AG04449 (cell line): ENCODE results near the gene ARID1B.

ENCODE experiments used
- CTCF ChIA-PET: fragments of 350-600 bp; formaldehyde crosslinking; extraction: SDS; loops from one replicate; lab custom pipeline; 2021; ENCODE audit warnings: antibody characterized with exemption; lab: Yijun Ruan, JAX
- POLR2A ChIA-PET: fragments of 400-600, 350-600 bp; formaldehyde crosslinking; extraction: SDS; loops from one replicate; lab custom pipeline; 2020; ENCODE audit warnings: antibody characterized with exemption, inconsistent platforms; lab: Yijun Ruan, JAX
- DNase-seq: peaks from one replicate; pipeline ENCODE4 v3.0.0-alpha.2; 2010; ENCODE audit warnings: low read depth, low spot score
- H3K4me3 ChIP-seq: 2 replicates; pipeline ENCODE4 v1.5.1; 2011; ENCODE audit warnings: low read depth, mild to moderate bottlenecking, control low read depth, low read length
- CTCF ChIP-seq: IDR thresholded peaks from one replicate; pipeline ENCODE4 v1.5.1; 2011; ENCODE audit warnings: mild to moderate bottlenecking, moderate library complexity, low read length, control low read depth, inconsistent platforms; ENCODE audit not compliant: insufficient read depth; ENCODE audit errors: missing control alignments

ARID1B gene

DNA sequence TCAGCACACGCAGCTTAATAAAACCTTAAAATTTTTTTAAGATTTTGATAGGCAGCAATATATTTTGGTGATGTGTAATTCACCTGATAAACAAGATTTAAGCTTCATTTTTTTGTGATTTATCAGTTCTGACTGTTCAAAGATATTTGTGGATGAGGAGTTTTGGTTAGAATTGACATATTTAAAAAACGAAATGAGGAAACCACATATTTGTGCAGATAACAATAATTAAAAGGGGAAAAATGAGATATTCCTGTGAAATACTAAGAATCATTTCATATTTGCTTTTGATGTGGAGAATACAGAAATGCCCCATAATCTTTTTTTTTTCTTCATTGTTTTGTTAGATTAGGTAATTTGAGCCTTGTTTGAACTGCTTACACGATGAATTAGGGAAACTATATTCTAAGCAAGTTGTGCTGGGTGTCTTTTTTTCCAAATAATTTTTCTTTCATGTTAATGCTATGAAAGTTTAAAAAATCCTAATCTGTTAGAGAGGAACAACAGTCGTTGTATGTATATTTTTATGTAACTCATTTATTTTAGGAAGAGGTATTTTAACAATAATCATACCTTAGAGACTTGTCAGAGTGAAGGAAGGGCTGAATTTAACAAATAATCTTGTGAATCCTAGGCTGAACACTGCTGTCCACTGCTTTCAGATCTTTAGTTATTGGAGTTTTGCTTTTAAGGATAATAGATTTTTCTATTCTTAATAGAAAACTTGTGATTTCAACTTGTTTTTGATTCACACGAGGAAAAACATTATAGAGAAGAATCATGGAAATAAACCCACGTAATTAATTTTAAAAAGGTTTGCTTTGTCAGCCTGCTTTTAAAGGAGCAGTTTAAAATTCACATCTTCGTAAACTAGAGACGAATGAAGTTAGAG, 4.0 kb downstream of the ARID1B start:
- DNase-seq, result no peak
- POLR2A ChIA-PET, result no interaction called here
- CTCF ChIA-PET, result interaction anchor here (0.7 to 1.2 kb wide), 5 partner anchors 168 to 403 kb away, joined by 3 to 5 read pairs (median 4); no protein-coding TSS in a partner anchor

GRCh38 chr6:156781861-156782631, 4.9 kb downstream of the ARID1B start:
- peak overlapping the region; percentile 43 for H3K4me3 ChIP-seq
- TF ChIP-seq CTCF, result no peak

More for the DNA sequence above, 4.0 kb downstream of the ARID1B start:
- no peak for TF ChIP-seq CTCF
- peak overlapping the region; percentile 77 for H3K4me3 ChIP-seq

GRCh38 chr6:156782691-156783320, 5.6 kb downstream of the ARID1B start:
- no peak for DNase-seq
- TF ChIP-seq CTCF, result no peak
- ChIA-PET POLR2A (no interaction called here), CTCF (interaction anchor here (1.8 kb wide), 1 partner anchor 9 kb away, joined by 8 read pairs; no protein-coding TSS in a partner anchor)
- H3K4me3 ChIP-seq, result peak overlapping the region; percentile 43

More at GRCh38 chr6:156781861-156782631, 4.9 kb downstream of the ARID1B start:
- no peak for DNase-seq
- ChIA-PET POLR2A (no interaction called here), CTCF (interaction anchor here (1.8 kb wide), 1 partner anchor 10 kb away, joined by 8 read pairs; no protein-coding TSS in a partner anchor)

DNA sequence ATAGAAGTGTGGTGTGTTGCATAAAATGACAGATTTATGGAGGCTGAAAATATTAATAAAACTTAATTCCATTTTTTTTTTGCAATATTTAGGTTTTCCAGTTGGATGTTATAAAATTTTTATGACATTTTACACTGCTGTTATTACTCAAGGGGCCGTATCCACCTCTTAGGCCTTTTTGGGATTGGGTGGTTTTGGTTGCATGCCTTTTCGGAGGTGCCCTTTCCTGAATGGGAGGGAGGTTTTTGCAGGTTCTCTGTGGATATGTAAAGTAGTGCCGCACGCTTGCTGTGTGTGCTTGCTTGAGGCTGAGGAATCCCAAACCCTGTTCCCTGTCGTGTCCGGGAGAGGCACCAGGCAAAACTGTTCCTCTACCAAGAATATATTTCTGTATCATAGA, 6.8 kb downstream of the ARID1B start:
- CTCF ChIA-PET, result no interaction called here
- no peak overlapping the region for H3K4me3 ChIP-seq
- no peak for DNase-seq
- POLR2A ChIA-PET, result no interaction called here
- no peak for TF ChIP-seq CTCF

GRCh38 chr6:156786652-156787051, 9.5 kb downstream of the ARID1B start:
- no peak for DNase-seq
- ChIA-PET POLR2A (no interaction called here), CTCF (no interaction called here)
- no peak overlapping the region for H3K4me3 ChIP-seq
- no peak for TF ChIP-seq CTCF
